Smooth muscle cell (in vitro differentiated cells): ENCODE measurements around the gene NSUN6. TPM values are rescaled to one million over a fixed set of nuclear protein-coding genes. Genes with fewer than 3 reads are reported as not detected.

Source experiments
- DNase-seq: peaks from one replicate; lab custom pipeline; 2025; ENCODE audit not compliant: unreplicated experiment; lab: John Stamatoyannopoulos, UW
- H2AFZ ChIP-seq: fragments of 200-600 bp; sonication (generic); 2 replicates; pipeline ENCODE4 v1.6.0; 2016; ENCODE audit warnings: antibody characterized with exemption, low read depth, mild to moderate bottlenecking
- H3F3A ChIP-seq: fragments of 200-600 bp; sonication (generic); 2 replicates; pipeline ENCODE4 v1.6.0; 2017; ENCODE audit warnings: antibody characterized with exemption, low read depth
- H3K27ac ChIP-seq: fragments of 200-600 bp; sonication (generic); 2 replicates; pipeline ENCODE4 v1.5.1; 2016; ENCODE audit warnings: low read depth, mild to moderate bottlenecking
- H3K27me3 ChIP-seq: fragments of 200-600 bp; sonication (generic); 2 replicates; pipeline ENCODE4 v1.6.1; 2016; ENCODE audit warnings: low read depth, mild to moderate bottlenecking
- H3K36me3 ChIP-seq: fragments of 200-600 bp; sonication (generic); 2 replicates; pipeline ENCODE4 v1.5.1; 2016; ENCODE audit warnings: low read depth
- H3K4me1 ChIP-seq: fragments of 200-600 bp; sonication (generic); 2 replicates; pipeline ENCODE4 v1.5.1; 2016; ENCODE audit warnings: low read depth
- H3K4me2 ChIP-seq: fragments of 200-600 bp; sonication (generic); 2 replicates; pipeline ENCODE4 v1.6.0; 2016; ENCODE audit warnings: mild to moderate bottlenecking
- H3K4me3 ChIP-seq: fragments of 200-600 bp; sonication (generic); 2 replicates; pipeline ENCODE4 v1.5.1; 2016; ENCODE audit warnings: mild to moderate bottlenecking
- H3K79me2 ChIP-seq: fragments of 200-600 bp; sonication (generic); 2 replicates; pipeline ENCODE4 v1.6.0; 2016; ENCODE audit warnings: low read depth, mild to moderate bottlenecking
- H3K9ac ChIP-seq: fragments of 200-600 bp; sonication (generic); 2 replicates; pipeline ENCODE4 v1.6.0; 2016; ENCODE audit warnings: low read depth
- H3K9me3 ChIP-seq: fragments of 200-600 bp; sonication (generic); replicated peaks from 2 replicates; pipeline ENCODE4 v1.5.1; 2016; ENCODE audit warnings: low read depth
- H4K20me1 ChIP-seq: fragments of 200-600 bp; sonication (generic); 2 replicates; pipeline ENCODE4 v1.6.0; 2016; ENCODE audit warnings: low read depth
- CTCF ChIP-seq: fragments of 200-600 bp; sonication (generic); IDR thresholded peaks from 2 replicates; pipeline ENCODE4 v1.5.1; 2017; ENCODE audit warnings: borderline replicate concordance, mild to moderate bottlenecking, antibody characterized with exemption; ENCODE audit not compliant: insufficient read depth, poor library complexity, severe bottlenecking
- WGBS: methylation state at CpG from one replicate; pipeline ENCODE4 v1.1.7; 2016; ENCODE audit warnings: low lambda C conversion rate; 5-methylcytosine and 5-hydroxymethylcytosine counted together
- polyA plus RNA-seq: library from polyadenylated mRNA; unstranded; fragments of >200 nt; fragmentation: Nextera tagmentation; extraction: Ambion mirVana; gene quantifications from 2 replicates; pipeline ENCODE4 v1.2.1, GENCODE V29; 2016
- total RNA-seq: library from RNA; depleted of rRNA; stranded (reverse); fragments of >200 nt; gene quantifications from 2 replicates; pipeline ENCODE4 v1.2.3, GENCODE V29; 2014

Gene NSUN6
- total and polyA plus RNA-seq, 2 experiments from 2014 or later, result 6.1 to 7.2 TPM

- Histone ChIP-seq H3K27ac (no peak overlapping the region), H4K20me1 (no peaks in the 10 kb centered on the region), H3K79me2 (no peaks in the 10 kb centered on the region), H3K36me3 (no peaks in the 10 kb centered on the region), H3F3A (no peaks in the 10 kb centered on the region), H3K4me2 (no peak overlapping the region), H2AFZ (no peak overlapping the region), H3K9me3 (no peaks in the 10 kb centered on the region), H3K4me3 (no peak overlapping the region), H3K4me1 (no peaks in the 10 kb centered on the region), H3K9ac (no peak overlapping the region), H3K27me3 (no peaks in the 10 kb centered on the region)
- TF ChIP-seq CTCF, result no peak
- no peak for DNase-seq
- WGBS, result 94% methylated on average over 7 of the region's 7 CpGs
Observed at GRCh38 chr10:18532881-18533535, 118.4 kb downstream of the NSUN6 start.

- H4K20me1 ChIP-seq, result no peaks in the 10 kb centered on the region
- H3K4me2 ChIP-seq, result no peak overlapping the region
- DNase-seq, result no peak
- no peak overlapping the region for H3K9ac ChIP-seq
- no peaks in the 10 kb centered on the region for H3K79me2 ChIP-seq
- H3F3A ChIP-seq, result no peaks in the 10 kb centered on the region
- no peak overlapping the region for H2AFZ ChIP-seq
- WGBS, result 73% methylated on average over 3 of the region's 3 CpGs
- H3K27ac ChIP-seq, result no peak overlapping the region
- no peak overlapping the region for H3K4me3 ChIP-seq
- no peak for TF ChIP-seq CTCF
- no peaks in the 10 kb centered on the region for H3K36me3 ChIP-seq
- no peaks in the 10 kb centered on the region for H3K27me3 ChIP-seq
- no peaks in the 10 kb centered on the region for H3K4me1 ChIP-seq
- H3K9me3 ChIP-seq, result no peaks in the 10 kb centered on the region
Observed at GRCh38 chr10:18528292-18528691, 123.1 kb downstream of the NSUN6 start.

GRCh38 chr10:18527687-18528086 is 123.7 kb downstream of the NSUN6 start:
- TF ChIP-seq CTCF, result no peak
- WGBS, result 76% methylated on average over 2 of the region's 2 CpGs
- no peak for DNase-seq
- H3F3A ChIP-seq, result no peaks in the 10 kb centered on the region
- H3K4me3 ChIP-seq, result no peak overlapping the region
- no peaks in the 10 kb centered on the region for H3K79me2 ChIP-seq
- no peaks in the 10 kb centered on the region for H4K20me1 ChIP-seq
- no peaks in the 10 kb centered on the region for H3K9me3 ChIP-seq
- no peaks in the 10 kb centered on the region for H3K27me3 ChIP-seq
- H3K9ac ChIP-seq, result no peak overlapping the region
- H3K4me1 ChIP-seq, result no peaks in the 10 kb centered on the region
- no peaks in the 10 kb centered on the region for H3K36me3 ChIP-seq
- H3K27ac ChIP-seq, result no peak overlapping the region
- no peak overlapping the region for H3K4me2 ChIP-seq
- H2AFZ ChIP-seq, result no peak overlapping the region

- H3K4me1 ChIP-seq, result no peaks in the 10 kb centered on the region
- H4K20me1 ChIP-seq, result no peaks in the 10 kb centered on the region
- no peaks in the 10 kb centered on the region for H3F3A ChIP-seq
- H3K27me3 ChIP-seq, result no peaks in the 10 kb centered on the region
- H3K9ac ChIP-seq, result no peak overlapping the region
- no peak for TF ChIP-seq CTCF
- no peaks in the 10 kb centered on the region for H3K9me3 ChIP-seq
- 91% methylated on average over 2 of the region's 2 CpGs for WGBS
- DNase-seq, result no peak
- H3K4me3 ChIP-seq, result no peak overlapping the region
- H3K79me2 ChIP-seq, result no peaks in the 10 kb centered on the region
- no peaks in the 10 kb centered on the region for H3K36me3 ChIP-seq
- H3K27ac ChIP-seq, result no peak overlapping the region
- no peak overlapping the region for H3K4me2 ChIP-seq
- no peak overlapping the region for H2AFZ ChIP-seq
Observed at GRCh38 chr10:18523858-18524257, 127.5 kb downstream of the NSUN6 start.
